HG02623 (cell line): ENCODE measurements around the gene ICOSLG.
"Not testable (repeated sequence)": the region's sequence is repeated elsewhere in the genome, so short reads cannot be mapped to it uniquely, and the experiment has no call there.

ENCODE experiments used
- ATAC-seq: cut with Tn5 transposase; IDR thresholded peaks from one replicate; pipeline ENCODE4 v1.9.1; 2021; ENCODE audit warnings: moderate library complexity; ENCODE audit not compliant: unreplicated experiment

Gene ICOSLG, protein sequence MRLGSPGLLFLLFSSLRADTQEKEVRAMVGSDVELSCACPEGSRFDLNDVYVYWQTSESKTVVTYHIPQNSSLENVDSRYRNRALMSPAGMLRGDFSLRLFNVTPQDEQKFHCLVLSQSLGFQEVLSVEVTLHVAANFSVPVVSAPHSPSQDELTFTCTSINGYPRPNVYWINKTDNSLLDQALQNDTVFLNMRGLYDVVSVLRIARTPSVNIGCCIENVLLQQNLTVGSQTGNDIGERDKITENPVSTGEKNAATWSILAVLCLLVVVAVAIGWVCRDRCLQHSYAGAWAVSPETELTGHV

GRCh38 chr21:44240842-44241241 is at the start of gene ICOSLG:
Gene ICOSLG (minus strand): TSS chr21:44240943. CDS start chr21:44240817, 126 bp downstream.
- ATAC-seq = peak; percentile 31

GRCh38 chr21:44289381-44290010 is 48.8 kb upstream of the ICOSLG start:
- ATAC-seq = no peak

DNA sequence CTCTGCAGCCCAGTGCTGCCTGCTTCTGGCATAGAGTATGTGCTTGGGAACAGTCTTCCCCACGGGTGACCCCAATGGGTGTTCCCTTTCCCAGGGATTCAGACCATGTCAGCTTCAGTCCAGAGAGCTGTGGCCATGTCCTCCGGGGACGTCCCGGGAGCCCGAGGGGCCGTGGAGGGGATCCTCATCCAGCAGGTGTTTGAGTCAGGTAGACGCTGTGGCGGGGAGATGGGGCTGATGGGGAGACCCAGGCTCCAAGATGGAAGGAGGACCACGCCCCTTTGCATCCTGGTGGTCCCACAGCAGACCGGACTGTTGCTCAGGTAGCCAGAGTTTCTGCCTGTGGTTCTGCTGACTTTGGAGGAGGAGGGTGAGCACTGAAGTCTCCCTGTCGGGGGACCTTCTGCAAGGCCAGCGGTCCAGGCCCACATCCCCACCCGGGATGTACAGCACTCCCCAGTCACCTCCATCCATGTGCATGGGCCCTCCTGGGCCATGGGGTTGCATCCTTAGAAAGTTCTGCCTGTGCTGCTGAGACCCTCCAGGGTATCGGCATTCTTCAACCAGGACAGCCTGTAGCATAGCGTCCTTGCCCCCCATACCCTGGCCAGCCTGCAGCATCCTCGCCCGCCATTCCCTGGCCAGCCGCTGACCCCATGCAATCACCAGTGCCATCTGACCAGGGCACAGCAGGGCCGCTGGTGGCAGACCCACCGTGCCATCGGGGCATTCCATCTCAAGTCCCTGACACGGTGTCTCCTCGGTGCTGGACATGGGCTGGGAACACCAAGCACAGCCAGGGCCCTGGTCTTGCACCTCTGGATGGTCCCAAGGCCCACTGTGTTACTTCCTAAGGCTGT is 47.7 kb upstream of the ICOSLG start:
- no peak for ATAC-seq

DNA sequence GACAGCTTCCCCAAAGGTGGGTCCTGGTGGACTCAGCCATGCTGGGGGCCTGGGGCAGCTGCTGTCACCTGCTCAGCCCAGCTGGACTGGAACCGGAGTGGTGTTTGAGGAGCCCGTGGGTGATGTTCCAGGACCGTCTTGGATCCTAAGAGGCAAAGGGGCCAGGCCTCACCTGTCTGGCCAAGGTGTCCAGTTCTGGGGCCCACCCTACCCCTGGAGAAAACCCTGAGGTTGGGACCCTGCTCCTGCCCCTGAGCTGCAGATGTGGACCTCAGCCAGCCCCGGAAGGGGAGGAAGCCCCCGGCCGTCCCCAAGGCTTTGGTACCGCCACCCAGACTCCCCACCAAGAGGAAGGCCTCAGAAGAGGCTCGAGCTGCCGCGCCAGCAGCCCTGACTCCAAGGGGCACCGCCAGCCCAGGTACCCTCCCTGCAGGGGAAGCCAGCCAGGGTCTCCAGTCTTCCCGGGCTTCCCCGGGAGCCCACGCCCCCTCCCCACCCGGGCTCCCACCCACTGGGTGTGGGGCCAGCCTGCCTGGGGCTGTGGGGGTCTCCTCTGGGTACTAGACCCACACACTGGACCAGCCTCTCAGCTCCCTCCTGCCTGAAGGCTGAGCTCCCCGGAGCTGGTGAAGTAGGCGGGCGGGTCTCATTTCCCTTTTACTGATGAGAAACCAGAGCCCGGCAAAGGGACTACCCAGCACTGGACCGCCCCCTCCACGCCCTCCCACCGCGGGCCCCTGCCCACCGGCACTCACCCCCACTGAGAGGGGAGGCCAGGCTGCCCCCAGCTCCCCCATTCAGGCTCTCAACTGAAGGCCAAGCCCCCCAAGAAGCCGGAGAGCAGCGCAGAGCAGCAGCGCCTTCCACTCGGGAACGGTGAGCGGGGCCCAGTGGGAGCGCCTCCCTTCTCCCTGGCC is 46.2 kb upstream of the ICOSLG start:
- ATAC-seq = no peak

DNA sequence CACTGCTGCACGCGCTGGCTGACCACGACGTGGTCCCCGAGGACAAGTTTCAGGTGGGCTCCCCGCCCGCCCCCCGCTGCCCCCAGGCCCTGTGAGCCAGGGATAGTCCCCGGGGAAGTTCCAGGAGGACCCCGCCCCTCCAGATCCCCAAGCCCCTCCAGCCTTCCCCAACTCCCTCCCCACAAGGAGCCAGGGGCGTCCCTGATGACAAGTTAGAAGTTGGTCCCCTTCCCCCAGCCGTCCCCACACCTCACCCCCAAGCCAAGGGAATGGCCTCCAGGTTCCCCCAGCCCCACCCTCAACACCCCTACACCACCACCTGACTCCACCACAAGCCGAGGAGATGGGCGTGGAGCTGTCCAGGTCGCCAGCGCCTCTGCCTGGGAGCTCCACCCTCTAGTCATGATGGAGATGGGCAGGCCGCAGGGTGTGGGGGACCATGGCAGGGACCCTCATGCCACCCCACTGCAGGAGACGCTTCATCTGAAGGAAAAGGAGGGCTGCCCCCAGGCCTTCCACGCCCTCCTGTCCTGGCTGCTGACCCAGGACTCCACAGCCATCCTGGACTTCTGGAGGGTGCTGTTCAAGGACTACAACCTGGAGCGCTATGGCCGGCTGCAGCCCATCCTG is 45.5 kb upstream of the ICOSLG start:
- no peak for ATAC-seq

DNA sequence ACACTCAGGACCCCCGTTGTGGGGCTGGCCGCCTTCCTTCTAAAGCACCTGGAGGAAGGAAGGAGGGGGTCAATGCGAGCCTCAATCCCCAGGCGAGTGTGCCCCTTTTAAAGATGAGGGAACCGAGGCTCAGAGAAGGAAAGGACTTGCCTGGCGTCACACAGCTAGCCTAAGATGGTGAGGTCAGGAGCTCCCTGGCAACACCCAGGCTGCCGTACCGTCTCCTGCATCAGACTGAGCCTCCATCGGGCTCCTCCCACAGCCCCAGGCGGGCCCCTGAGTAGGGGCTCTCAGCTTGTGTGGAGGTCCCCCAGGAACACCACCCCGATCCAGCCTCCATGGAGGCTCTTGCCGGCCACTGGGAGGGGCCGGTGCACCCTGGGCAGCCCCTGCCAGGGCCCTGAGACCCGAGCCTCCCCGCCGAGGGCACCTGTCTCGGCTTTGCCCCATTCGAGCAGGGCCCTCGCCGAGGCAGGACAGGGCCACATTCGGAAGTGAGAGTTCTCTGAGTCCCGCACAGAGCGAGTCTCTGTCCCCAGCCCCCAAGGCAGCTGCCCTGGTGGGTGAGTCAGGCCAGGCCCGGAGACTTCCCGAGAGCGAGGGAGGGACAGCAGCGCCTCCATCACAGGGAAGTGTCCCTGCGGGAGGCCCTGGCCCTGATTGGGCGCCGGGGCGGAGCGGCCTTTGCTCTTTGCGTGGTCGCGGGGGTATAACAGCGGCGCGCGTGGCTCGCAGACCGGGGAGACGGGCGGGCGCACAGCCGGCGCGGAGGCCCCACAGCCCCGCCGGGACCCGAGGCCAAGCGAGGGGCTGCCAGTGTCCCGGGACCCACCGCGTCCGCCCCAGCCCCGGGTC is 44.6 kb upstream of the ICOSLG start, which contains the start of gene AIRE:
AIRE (plus strand) TSS at position 739 of the 855 bp plus-strand sequence. CDS start 131 bp downstream, outside the sequence.
- no peak for ATAC-seq

DNA sequence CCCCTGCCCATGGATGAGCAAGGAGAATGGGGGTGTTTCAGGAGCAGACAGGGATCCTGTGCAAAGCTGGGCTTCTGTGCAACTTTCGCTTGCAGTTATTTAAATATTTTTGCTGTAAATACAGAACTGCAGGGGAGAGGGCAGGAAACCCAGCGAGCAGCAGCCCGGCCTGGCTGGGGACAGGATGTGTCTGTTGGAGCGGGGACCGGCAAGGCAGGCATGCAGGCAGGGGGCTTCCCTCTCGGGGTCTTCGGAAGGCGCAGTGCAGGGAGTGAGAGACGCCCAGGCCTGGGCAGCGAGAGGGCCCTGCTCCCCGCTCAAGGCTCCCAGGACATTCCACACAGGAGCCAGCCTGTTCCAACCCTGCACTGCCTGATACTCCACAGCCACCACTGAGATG is 43.2 kb upstream of the ICOSLG start:
- no peak for ATAC-seq

DNA sequence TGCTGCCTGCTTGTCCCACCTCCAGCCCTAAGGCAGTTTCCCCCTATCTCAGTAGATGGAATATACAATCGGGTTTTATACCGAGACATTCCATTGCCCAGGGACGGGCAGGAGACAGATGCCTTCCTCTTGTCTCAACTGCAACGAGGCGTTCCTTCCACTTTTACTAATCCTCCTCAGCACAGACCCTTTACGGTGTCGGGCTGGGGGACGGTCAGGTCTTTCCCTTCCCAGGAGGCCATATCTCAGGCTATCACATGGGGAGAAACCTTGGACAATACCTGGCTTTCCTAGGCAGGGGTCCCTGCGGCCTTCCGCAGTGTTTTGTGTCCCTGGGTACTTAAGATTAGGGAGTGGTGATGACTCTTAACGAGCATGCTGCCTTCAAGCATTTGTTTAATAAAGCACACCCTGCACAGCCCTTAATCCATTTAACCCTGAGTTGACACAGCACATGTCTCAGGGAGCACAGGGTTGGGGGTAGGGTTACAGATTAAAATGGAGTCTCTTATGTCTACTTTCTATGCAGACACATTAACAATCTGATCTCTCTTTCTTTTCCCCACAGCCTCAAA is 42.6 kb upstream of the ICOSLG start:
- not testable (repeated sequence) for ATAC-seq

DNA sequence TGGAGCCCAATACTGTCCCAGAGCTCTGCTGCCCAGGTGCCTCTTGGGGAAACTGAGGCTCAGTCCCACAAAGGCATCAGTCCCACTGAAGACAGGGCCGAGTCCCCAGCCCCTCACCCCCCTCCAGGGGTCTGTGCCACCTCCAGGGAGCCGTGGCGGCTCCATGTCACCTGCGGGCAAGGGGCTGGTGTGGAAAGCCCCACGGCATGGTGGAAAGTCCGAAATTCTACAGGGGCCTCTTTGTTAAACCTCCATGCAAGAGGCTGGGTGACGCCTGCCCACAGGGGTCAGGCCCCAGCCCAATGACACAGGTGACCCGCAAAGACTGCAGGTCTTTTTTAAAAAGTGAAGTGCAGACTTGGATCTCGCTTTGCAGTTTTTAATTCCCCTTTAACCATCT is 41.6 kb upstream of the ICOSLG start:
- ATAC-seq = no peak

DNA sequence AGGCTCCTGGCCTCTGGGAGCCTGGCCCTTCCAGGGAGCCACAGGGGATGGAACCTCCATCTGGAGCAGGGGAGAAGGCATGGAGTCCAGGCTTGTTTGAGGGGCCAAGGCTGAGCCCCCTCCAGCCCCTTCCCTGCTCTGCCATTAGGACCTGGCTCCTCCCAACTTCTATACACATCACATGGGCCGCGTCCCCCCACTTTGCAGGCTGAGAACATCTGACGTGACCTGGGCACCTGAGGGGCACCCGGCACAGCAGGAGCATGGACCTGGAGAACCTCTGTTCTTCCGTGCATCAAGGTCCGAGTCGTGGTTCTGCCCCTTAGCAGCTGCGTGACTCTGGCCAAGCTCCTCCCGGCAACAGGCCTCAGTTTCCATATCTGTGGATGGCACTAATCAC is 41.1 kb upstream of the ICOSLG start:
- ATAC-seq = no peak

DNA sequence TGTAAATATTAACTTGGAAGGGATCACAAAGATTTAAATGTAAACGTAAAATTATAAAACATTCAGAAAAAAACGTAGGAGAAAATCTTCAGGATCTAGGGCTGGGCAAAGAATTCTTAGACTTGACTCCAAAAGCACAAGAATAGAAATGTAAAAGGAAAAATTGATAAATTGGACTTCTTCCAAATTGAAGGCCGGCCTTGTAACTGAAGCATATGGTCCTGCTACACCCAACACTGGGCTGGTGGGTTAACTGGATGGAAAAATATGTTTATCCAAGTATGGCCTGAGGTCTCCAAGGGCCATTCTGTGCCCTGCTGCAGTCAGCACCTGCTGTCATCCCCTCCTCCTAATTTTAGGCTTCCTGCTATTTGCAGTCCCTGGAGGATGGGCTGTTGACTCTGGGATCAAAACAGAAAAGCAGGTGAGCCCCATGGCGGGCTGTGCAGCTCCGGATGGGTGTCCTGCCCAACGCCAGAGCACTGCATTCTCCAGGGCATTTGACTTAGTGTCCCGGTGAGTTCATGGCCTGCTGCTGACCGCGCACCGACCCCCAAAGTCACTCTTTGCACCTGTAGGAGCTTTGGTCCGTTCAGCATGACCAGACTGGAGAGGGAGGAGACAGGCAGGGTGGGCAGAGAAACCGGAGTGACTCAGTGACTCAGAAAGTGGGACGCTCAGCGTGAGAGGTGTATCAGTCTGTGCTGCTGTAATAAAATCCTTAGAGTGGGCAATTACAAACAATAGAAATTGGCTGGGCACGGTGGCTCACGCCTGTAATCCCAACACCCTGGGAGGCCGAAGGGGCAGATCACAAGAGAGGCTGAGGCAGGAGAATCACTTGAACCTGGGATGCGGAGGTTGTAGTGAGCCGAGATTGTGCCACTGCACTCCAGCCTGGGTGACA is 38.9 kb upstream of the ICOSLG start:
- ATAC-seq = no peak

- no peak for ATAC-seq
Measured at GRCh38 chr21:44275041-44275440, 34.3 kb upstream of the ICOSLG start.

DNA sequence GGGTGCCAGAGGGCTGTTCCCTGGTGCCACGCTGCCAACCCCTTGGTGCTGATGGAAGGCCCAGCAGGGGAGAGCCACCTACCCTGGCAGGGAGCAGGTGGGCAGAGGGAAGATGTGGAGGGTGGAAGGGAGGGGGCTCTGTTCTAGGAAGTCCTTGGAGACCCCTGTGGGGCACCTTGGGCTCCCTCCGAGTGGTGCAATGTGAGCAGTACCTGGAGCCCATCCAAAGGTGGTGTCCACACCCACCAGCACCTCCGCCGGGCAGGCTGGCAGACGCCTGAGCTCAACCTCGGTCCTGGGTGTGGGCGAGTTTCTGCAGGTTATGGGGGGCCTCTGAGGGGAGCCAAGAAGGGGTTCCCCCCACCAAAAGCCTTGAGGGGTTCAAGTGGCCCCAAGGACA is 32.3 kb upstream of the ICOSLG start:
- no peak for ATAC-seq

- no peak for ATAC-seq
Measured at GRCh38 chr21:44272284-44272858, 31.6 kb upstream of the ICOSLG start.

DNA sequence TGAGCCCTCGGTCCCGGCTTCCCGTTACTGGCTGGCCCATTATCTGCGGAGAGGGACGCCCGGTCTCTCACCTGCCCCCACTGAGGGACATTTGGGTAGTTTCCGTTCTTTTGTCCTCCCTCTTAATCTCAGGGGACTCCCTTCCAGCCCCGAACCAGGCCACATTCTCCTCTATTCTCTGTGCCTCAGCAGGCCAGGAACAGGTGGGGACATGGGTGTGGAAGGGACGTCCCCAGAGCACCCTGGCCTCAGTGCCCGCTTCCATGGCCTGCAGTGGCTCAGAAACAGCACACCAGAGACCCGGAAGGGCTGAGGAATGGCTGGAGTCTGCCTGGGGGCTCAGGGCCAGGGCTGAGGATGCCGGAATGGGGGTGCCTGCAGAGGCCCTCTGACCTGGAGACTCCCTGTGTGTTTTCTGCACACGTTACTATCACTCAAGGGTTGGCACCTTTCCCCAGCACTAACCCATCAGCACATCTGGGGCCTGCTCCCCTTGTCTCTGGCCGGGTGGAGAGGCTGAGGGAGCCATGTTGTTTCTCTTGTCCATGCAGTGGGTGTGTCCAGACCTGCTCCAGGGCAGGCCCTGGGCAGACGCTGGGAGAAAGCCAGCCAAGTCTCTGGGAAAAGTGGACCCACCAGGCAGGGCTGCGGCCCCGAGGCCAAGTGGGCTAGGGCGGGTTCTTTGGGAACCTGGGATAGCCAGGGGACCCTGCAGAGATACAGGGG is 31.0 kb upstream of the ICOSLG start:
- ATAC-seq = no peak

- no peak for ATAC-seq
Measured at GRCh38 chr21:44269090-44269489, 28.3 kb upstream of the ICOSLG start.

- ATAC-seq = no peak
Measured at GRCh38 chr21:44267655-44268142, 27.0 kb upstream of the ICOSLG start.
